HL-60 (cell line): Measurements from ENCODE around the gene ECM2.

Experiments
- GABPA ChIP-seq: IDR thresholded peaks from 2 replicates; pipeline ENCODE4 v1.6.1; 2012; ENCODE audit warnings: low read depth
- POLR2AphosphoS5 ChIP-seq: IDR thresholded peaks from 2 replicates; pipeline ENCODE4 v1.6.1; 2012; ENCODE audit warnings: low read depth
- TF ChIP-seq, protein P1 (sequence below): IDR thresholded peaks from one replicate; pipeline ENCODE4 v1.5.1; 2011; ENCODE audit warnings: low read length, control low read depth, inconsistent platforms; ENCODE audit not compliant: insufficient read depth
- TF ChIP-seq, protein P2 (sequence below): IDR thresholded peaks from 2 replicates; pipeline ENCODE4 v1.6.1; 2012; ENCODE audit warnings: low read depth; ENCODE audit not compliant: insufficient replicate concordance

GRCh38 chr9:92494856-92495255, 40.9 kb downstream of the ECM2 start:
- TF ChIP-seq, protein P1, sequence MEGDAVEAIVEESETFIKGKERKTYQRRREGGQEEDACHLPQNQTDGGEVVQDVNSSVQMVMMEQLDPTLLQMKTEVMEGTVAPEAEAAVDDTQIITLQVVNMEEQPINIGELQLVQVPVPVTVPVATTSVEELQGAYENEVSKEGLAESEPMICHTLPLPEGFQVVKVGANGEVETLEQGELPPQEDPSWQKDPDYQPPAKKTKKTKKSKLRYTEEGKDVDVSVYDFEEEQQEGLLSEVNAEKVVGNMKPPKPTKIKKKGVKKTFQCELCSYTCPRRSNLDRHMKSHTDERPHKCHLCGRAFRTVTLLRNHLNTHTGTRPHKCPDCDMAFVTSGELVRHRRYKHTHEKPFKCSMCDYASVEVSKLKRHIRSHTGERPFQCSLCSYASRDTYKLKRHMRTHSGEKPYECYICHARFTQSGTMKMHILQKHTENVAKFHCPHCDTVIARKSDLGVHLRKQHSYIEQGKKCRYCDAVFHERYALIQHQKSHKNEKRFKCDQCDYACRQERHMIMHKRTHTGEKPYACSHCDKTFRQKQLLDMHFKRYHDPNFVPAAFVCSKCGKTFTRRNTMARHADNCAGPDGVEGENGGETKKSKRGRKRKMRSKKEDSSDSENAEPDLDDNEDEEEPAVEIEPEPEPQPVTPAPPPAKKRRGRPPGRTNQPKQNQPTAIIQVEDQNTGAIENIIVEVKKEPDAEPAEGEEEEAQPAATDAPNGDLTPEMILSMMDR: no peak
- TF ChIP-seq GABPA (no peak), POLR2AphosphoS5 (no peak)
- TF ChIP-seq, protein P2, sequence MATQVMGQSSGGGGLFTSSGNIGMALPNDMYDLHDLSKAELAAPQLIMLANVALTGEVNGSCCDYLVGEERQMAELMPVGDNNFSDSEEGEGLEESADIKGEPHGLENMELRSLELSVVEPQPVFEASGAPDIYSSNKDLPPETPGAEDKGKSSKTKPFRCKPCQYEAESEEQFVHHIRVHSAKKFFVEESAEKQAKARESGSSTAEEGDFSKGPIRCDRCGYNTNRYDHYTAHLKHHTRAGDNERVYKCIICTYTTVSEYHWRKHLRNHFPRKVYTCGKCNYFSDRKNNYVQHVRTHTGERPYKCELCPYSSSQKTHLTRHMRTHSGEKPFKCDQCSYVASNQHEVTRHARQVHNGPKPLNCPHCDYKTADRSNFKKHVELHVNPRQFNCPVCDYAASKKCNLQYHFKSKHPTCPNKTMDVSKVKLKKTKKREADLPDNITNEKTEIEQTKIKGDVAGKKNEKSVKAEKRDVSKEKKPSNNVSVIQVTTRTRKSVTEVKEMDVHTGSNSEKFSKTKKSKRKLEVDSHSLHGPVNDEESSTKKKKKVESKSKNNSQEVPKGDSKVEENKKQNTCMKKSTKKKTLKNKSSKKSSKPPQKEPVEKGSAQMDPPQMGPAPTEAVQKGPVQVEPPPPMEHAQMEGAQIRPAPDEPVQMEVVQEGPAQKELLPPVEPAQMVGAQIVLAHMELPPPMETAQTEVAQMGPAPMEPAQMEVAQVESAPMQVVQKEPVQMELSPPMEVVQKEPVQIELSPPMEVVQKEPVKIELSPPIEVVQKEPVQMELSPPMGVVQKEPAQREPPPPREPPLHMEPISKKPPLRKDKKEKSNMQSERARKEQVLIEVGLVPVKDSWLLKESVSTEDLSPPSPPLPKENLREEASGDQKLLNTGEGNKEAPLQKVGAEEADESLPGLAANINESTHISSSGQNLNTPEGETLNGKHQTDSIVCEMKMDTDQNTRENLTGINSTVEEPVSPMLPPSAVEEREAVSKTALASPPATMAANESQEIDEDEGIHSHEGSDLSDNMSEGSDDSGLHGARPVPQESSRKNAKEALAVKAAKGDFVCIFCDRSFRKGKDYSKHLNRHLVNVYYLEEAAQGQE: no peak
